RWPE2 (cell line): ENCODE measurements around the gene CEMIP.

Source experiments
- ATAC-seq: fragments of 200-7000 bp; cut with Tn5 transposase; 3 replicates; pipeline ENCODE4 v1.9.1; 2021; ENCODE audit warnings: low read depth
- DNase-seq: peaks from one replicate; pipeline ENCODE4 v3.0.0-alpha.2; 2020; ENCODE audit warnings: low spot score
- H3K27ac ChIP-seq: fragments of 450-650 bp; 2 replicates; pipeline ENCODE4 v1.5.1; 2017; ENCODE audit warnings: mild to moderate bottlenecking; ENCODE audit not compliant: poor library complexity, severe bottlenecking
- H3K27me3 ChIP-seq: fragments of 250-450 bp; sonication (Bioruptor Pico); 2 replicates; pipeline ENCODE4 v1.5.1; 2021; ENCODE audit warnings: mild to moderate bottlenecking, moderate library complexity; ENCODE audit not compliant: insufficient read depth, poor library complexity, severe bottlenecking
- H3K36me3 ChIP-seq: fragments of 250-450 bp; sonication (Bioruptor Pico); 2 replicates; pipeline ENCODE4 v1.5.1; 2020; ENCODE audit warnings: low read depth, mild to moderate bottlenecking, moderate library complexity
- H3K4me1 ChIP-seq: fragments of 250-450 bp; sonication (Bioruptor Pico); 2 replicates; pipeline ENCODE4 v1.5.1; 2021; ENCODE audit warnings: mild to moderate bottlenecking, moderate library complexity; ENCODE audit not compliant: insufficient read depth, poor library complexity, severe bottlenecking
- H3K4me3 ChIP-seq: fragments of 250-450 bp; sonication (Bioruptor Pico); 2 replicates; pipeline ENCODE4 v1.5.1; 2021; ENCODE audit warnings: mild to moderate bottlenecking, moderate library complexity; ENCODE audit not compliant: severe bottlenecking
- H3K9me3 ChIP-seq: fragments of 250-450 bp; sonication (Bioruptor Pico); 2 replicates; pipeline ENCODE4 v1.5.1; 2021; ENCODE audit warnings: mild to moderate bottlenecking, moderate library complexity; ENCODE audit not compliant: severe bottlenecking
- TF ChIP-seq, protein P1 (sequence below): fragments of 450-650 bp; IDR thresholded peaks from one replicate; pipeline ENCODE4 v1.5.1; 2017; ENCODE audit warnings: mild to moderate bottlenecking, moderate library complexity; ENCODE audit not compliant: poor library complexity, severe bottlenecking

Gene CEMIP

DNA sequence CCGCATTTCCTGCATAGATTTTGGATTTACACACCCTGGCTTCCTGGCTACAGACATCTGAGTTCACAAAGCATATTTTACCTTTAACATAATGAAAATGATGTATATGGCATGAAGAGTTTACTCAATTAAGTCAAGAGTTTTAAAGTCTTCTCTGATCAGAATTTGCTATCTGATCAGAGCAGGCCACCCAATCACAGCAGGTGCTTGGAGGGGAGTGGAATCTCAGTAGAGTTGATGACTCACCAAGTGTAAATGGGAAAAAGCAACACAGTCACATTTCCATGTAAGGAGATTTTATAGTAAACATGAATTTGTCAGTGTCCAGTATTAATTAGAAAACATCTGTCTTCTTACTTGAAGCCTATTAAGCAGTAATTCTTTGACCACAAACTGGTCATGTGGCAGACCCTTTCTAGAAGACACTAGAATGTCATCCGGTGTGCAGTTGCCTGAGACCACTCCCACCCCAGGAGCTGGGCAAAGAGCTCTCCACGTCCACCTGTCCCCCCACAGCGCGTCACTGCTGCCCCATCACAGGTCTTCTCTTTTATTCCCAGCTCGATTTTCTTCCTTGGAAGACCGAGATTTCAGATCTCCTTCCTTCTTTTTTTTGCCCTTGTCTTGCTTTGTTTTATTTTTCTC, 199.6 kb downstream of the CEMIP start:
- no peak for DNase-seq
- TF ChIP-seq, protein P1, sequence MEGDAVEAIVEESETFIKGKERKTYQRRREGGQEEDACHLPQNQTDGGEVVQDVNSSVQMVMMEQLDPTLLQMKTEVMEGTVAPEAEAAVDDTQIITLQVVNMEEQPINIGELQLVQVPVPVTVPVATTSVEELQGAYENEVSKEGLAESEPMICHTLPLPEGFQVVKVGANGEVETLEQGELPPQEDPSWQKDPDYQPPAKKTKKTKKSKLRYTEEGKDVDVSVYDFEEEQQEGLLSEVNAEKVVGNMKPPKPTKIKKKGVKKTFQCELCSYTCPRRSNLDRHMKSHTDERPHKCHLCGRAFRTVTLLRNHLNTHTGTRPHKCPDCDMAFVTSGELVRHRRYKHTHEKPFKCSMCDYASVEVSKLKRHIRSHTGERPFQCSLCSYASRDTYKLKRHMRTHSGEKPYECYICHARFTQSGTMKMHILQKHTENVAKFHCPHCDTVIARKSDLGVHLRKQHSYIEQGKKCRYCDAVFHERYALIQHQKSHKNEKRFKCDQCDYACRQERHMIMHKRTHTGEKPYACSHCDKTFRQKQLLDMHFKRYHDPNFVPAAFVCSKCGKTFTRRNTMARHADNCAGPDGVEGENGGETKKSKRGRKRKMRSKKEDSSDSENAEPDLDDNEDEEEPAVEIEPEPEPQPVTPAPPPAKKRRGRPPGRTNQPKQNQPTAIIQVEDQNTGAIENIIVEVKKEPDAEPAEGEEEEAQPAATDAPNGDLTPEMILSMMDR, result no peak
- no peak overlapping the region for H3K4me3 ChIP-seq
- ATAC-seq, result peak; percentile 57; the same call in 1 of the 3 replicates
- H3K36me3 ChIP-seq, result peaks cover 72% of the 10 kb centered on the region
- H3K4me1 ChIP-seq, result no peaks in the 10 kb centered on the region
- no peaks in the 10 kb centered on the region for H3K27me3 ChIP-seq
- H3K27ac ChIP-seq, result no peak overlapping the region
- no peaks in the 10 kb centered on the region for H3K9me3 ChIP-seq

DNA sequence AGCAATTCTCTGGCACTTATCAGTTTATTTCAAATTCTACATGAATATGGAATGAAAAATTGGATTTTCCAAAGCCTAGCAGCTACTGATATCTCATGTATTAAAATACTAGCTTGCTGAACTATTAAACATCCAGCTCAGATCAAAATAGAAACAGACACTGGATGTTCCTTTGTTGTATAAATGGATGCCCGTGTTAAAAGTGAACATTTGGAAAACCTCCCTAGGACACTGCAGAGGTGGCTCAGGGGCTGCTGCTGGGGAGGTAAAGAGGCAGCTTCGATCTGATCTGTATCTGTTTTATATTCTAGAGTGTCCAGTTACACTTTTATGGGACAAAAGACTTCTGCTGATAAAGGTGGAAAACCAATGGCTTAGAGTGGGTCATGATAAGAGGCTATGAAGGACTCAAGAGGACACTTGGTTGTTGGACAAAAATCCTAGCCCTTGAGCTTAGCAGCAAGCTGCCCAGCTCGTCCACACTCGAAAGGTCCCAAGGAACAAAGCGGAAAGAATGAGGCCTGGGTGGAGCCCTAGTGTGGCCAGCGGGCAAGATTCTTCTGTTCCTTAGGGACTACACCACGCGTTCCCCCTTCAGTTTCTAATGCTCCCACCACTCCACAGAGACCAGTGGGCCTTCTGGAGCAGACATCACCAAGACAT, 200.5 kb downstream of the CEMIP start:
- H3K36me3 ChIP-seq, result peaks cover 71% of the 10 kb centered on the region
- no peak overlapping the region for H3K27ac ChIP-seq
- no peaks in the 10 kb centered on the region for H3K4me1 ChIP-seq
- ATAC-seq (no peak), DNase-seq (no peak)
- H3K4me3 ChIP-seq, result no peak overlapping the region
- TF ChIP-seq, protein P1, result no peak
- no peaks in the 10 kb centered on the region for H3K9me3 ChIP-seq
- H3K27me3 ChIP-seq, result no peaks in the 10 kb centered on the region

DNA sequence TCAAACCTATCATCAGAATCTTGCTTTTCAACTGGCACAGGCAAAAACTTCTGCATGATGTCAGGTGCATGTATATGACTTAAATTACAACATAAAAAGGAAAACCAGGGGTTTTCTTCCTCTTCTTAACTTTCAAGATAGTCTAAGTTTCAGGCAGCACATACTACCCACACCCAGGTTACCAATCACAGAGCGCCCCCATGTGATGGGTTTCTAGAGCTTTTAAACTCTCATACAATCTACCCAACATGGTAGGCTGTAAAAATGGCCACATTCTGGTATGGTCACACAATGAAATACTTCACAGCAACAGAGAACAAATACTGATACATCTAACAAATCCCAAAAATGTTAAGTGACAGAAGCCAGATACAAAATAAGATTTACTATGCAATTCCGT, 203.0 kb downstream of the CEMIP start:
- TF ChIP-seq, protein P1, result no peak
- H3K36me3 ChIP-seq, result peaks cover 76% of the 10 kb centered on the region
- H3K27me3 ChIP-seq, result no peaks in the 10 kb centered on the region
- ATAC-seq (no peak), DNase-seq (no peak)
- H3K27ac ChIP-seq, result no peak overlapping the region
- no peaks in the 10 kb centered on the region for H3K9me3 ChIP-seq
- H3K4me1 ChIP-seq, result peaks cover 7% of the 10 kb centered on the region
- no peak overlapping the region for H3K4me3 ChIP-seq

DNA sequence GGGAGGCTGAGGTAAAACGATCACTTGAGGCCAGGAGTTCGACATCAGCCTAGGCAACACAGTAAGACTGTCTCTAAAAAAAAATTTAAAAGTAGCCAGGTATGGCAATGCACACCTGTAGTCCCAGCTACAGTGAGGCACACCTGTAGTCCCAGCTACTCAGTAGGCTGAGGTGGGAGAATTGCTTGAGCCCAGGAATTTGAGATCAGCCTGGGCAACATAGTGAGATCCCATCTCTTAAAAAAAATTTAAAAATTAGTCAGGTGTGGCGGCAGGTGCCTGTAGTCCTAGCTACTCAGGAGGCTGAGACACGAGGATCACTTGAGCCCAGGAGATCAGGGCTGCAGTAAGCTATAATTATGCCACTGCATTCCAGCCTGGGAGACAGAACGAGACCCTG, 203.7 kb downstream of the CEMIP start:
- TF ChIP-seq, protein P1, result no peak
- H3K27ac ChIP-seq, result no peak overlapping the region
- ATAC-seq (no peak), DNase-seq (no peak)
- H3K27me3 ChIP-seq, result no peaks in the 10 kb centered on the region
- H3K36me3 ChIP-seq, result peaks cover 71% of the 10 kb centered on the region
- peaks cover 9% of the 10 kb centered on the region for H3K4me1 ChIP-seq
- no peak overlapping the region for H3K4me3 ChIP-seq
- no peaks in the 10 kb centered on the region for H3K9me3 ChIP-seq

DNA sequence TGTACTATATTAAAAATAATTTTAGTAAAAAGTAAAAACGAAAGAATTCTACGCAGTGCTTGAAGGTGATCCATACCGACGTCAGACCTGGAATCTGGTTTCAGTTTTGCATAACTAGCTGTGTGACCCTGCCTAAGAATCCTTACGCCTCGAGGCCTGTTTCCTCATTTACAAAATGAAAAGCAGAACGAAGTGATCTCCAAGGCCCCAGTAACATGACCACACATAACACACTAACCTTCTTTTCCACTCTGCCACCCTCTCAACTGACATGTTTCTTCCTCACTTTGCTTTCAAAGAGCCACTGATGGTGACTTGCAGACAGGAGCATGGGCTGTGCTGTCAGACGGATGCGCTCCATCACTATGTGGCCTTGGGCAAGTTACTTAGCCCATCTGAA, 205.7 kb downstream of the CEMIP start:
- TF ChIP-seq, protein P1, result no peak
- no peak overlapping the region for H3K4me3 ChIP-seq
- peaks cover 55% of the 10 kb centered on the region for H3K36me3 ChIP-seq
- H3K27me3 ChIP-seq, result no peaks in the 10 kb centered on the region
- peak; percentile 39 for ATAC-seq
- DNase-seq, result no peak
- no peaks in the 10 kb centered on the region for H3K9me3 ChIP-seq
- H3K27ac ChIP-seq, result peak overlapping the region; percentile 18
- H3K4me1 ChIP-seq, result peaks cover 16% of the 10 kb centered on the region
